Suprapubic skin (tissue), 4 donors: ENCODE data around the gene SLCO2A1. TPM values are rescaled to one million over a fixed set of nuclear protein-coding genes. Genes with fewer than 3 reads are reported as not detected.

ENCODE experiments used
- DNase-seq, 2 donors: peaks; one replicate each; pipeline ENCODE4 v3.0.0-alpha.2; 2019; ENCODE audit warnings: low spot score in 2 of 2
- H3K27ac ChIP-seq: fragments of 200-600 bp; sonication (generic); one replicate; pipeline ENCODE4 v1.5.1; 2019
- H3K27me3 ChIP-seq: fragments of 200-600 bp; sonication (generic); one replicate; pipeline ENCODE4 v1.5.1; 2019
- H3K36me3 ChIP-seq: fragments of 200-600 bp; sonication (generic); one replicate; pipeline ENCODE4 v1.5.1; 2019
- H3K4me1 ChIP-seq: fragments of 200-600 bp; sonication (generic); one replicate; pipeline ENCODE4 v1.5.1; 2019
- H3K4me3 ChIP-seq: fragments of 200-600 bp; sonication (generic); one replicate; pipeline ENCODE4 v1.5.1; 2019; ENCODE audit warnings: mild to moderate bottlenecking
- H3K9me3 ChIP-seq: fragments of 200-600 bp; sonication (generic); one replicate; pipeline ENCODE4 v1.5.1; 2019
- EP300 ChIP-seq: sonication (generic); formaldehyde crosslinking; IDR thresholded peaks from one replicate; pipeline ENCODE4 v1.6.1; 2017; ENCODE audit warnings: antibody characterized with exemption
- POLR2A ChIP-seq, 2 donors: fragments of 450-650 bp; IDR thresholded peaks; one replicate each; pipeline ENCODE4 v1.6.1; 2017; ENCODE audit warnings: antibody characterized with exemption in 2 of 2, mild to moderate bottlenecking in 2 of 2, moderate library complexity in 2 of 2
- POLR2AphosphoS5 ChIP-seq, 3 donors: sonication (generic); formaldehyde crosslinking; IDR thresholded peaks; one replicate each; pipeline ENCODE4 v1.6.1; 2017; ENCODE audit warnings: antibody characterized with exemption in 3 of 3
- WGBS: methylation state at CpG from one replicate; pipeline ENCODE4 v1.1.5; 2018; 5-methylcytosine and 5-hydroxymethylcytosine counted together
- total RNA-seq, 4 donors: library from RNA; depleted of rRNA; stranded (reverse); fragments of >200 nt; gene quantifications; one replicate each; pipeline ENCODE4 v1.1.0, GENCODE V29; 2016
- TF ChIP-seq, protein P1 (sequence below), 2 donors: fragments of 200-600 bp in 1 of 2; fragments of 450-650 bp in 1 of 2; sonication (generic) in 1 of 2; IDR thresholded peaks; one replicate each; pipeline ENCODE4 v1.5.1; 2016 to 2019; ENCODE audit warnings: antibody characterized with exemption in 2 of 2, mild to moderate bottlenecking in 1 of 2, moderate library complexity in 1 of 2

Gene SLCO2A1
- total RNA-seq, 4 donors from 2014 or later, result 25.0 to 38.7 (median 29.4) TPM

DNA sequence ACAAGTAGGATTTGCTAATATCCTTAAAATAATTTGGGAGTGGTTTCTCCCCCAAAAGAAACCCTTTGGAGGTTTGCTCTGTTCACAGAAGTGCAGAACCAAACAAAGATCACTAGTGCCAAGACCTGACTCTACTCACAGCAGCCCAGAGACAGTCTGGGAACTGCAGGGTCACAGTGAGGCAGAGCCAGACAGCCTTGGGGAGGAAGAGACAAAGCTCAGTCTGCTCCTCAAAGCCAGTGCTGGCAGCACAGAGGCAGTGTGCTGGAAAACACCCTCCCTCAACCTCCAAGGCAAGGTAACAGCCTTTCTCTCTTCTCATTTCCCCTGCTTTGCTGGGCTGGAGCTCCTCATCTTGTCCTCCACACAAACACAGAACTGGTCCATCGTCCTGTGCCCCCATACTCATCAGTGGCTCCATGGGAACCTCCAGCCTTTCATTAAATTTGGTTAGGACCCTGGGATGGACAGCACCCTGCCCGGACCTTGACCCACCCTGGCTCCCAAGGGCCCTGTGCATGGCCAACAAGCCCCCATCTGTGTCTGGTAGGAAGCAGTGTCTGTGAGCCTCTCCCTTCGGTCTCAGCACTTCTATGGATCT lies 146.6 kb downstream of the SLCO2A1 start:
- Histone ChIP-seq H3K4me1 (peaks cover 7% of the 10 kb centered on the region), H3K9me3 (no peaks in the 10 kb centered on the region), H3K27ac (no peak overlapping the region), H3K27me3 (no peaks in the 10 kb centered on the region), H3K36me3 (no peaks in the 10 kb centered on the region), H3K4me3 (no peak overlapping the region)
- 93% methylated on average over 3 of the region's 3 CpGs for WGBS
- TF ChIP-seq EP300 (no peak), POLR2AphosphoS5 (IDR thresholded peaks at IDR 0.05) (no peak), POLR2A (IDR thresholded peaks at IDR 0.05) (no peak)
- TF ChIP-seq, protein P1, sequence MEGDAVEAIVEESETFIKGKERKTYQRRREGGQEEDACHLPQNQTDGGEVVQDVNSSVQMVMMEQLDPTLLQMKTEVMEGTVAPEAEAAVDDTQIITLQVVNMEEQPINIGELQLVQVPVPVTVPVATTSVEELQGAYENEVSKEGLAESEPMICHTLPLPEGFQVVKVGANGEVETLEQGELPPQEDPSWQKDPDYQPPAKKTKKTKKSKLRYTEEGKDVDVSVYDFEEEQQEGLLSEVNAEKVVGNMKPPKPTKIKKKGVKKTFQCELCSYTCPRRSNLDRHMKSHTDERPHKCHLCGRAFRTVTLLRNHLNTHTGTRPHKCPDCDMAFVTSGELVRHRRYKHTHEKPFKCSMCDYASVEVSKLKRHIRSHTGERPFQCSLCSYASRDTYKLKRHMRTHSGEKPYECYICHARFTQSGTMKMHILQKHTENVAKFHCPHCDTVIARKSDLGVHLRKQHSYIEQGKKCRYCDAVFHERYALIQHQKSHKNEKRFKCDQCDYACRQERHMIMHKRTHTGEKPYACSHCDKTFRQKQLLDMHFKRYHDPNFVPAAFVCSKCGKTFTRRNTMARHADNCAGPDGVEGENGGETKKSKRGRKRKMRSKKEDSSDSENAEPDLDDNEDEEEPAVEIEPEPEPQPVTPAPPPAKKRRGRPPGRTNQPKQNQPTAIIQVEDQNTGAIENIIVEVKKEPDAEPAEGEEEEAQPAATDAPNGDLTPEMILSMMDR (IDR thresholded peaks at IDR 0.05), result no peak
- peak in 1 of 2 donors; percentile 35 for DNase-seq

DNA sequence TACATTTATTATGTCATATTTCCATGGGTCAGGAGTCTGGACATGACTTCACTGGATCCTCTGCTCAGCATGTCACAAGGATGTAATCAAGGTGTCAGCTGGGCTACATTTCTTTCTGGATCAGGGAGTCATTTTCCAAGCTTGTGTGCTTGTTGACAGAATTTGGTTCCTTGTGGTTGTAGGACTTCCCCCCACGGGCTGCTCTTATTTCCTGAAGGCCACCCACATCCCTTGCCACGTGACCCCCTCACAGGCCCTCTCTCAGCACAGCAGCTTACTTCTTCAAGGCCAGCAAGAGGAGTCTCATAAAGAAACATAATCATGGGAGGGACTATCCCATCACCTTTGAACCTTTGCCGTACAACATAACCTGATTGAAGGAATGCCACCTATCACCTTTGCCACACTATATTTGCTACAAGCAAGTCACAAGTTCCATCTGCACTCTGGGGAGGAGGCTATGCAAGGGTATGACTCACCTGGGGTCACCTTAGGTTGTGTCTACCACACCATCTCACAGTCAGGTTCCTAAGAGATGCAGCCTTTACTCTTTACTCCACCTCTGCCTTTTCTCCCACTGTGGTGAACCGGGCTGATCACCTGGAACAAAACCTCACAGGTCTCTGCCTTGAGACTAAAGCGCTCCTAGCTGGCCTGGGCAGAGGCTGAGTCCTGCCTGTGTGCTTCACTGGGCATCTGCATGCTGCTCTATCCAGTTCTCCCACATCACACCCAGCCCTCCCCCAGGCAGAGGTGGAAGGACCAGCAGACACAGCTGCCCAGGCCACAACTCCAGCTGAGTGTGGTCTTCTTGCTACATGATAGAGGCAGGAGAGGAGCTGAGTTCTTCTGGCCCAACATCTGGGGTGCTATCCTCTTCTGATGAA lies 147.5 kb downstream of the SLCO2A1 start:
- TF ChIP-seq POLR2AphosphoS5 (IDR thresholded peaks at IDR 0.05) (no peak), POLR2A (IDR thresholded peaks at IDR 0.05) (no peak), EP300 (no peak)
- TF ChIP-seq, protein P1 (IDR thresholded peaks at IDR 0.05), result no peak
- 92% methylated on average over 5 of the region's 5 CpGs for WGBS
- Histone ChIP-seq H3K4me1 (peaks cover 7% of the 10 kb centered on the region), H3K9me3 (no peaks in the 10 kb centered on the region), H3K4me3 (no peak overlapping the region), H3K36me3 (no peaks in the 10 kb centered on the region), H3K27ac (no peak overlapping the region), H3K27me3 (no peaks in the 10 kb centered on the region)
- peak in 1 of 2 donors; percentile 48 for DNase-seq

DNA sequence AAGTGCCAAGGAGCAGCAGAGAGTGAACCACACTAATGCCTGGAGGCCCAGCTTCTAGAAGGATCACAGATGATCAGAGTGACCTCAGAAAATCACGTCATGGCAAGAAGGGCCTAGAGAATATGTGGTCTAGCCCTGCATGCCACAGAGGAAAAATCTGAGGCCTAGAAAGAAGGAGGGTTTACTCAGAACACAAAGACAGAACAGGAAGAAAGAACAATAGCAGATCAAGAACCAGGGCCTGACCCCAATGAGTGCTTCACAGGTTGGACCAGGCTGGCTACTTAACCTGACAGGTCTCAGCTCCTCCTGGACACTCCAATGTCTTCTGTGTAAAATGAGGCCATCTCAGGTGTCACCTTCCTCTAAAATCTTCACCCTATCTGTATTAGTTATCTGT lies 148.2 kb downstream of the SLCO2A1 start:
- 83% methylated on average over 1 of the region's 1 CpG for WGBS
- Histone ChIP-seq H3K27ac (no peak overlapping the region), H3K4me1 (peaks cover 7% of the 10 kb centered on the region), H3K9me3 (no peaks in the 10 kb centered on the region), H3K4me3 (no peak overlapping the region), H3K27me3 (no peaks in the 10 kb centered on the region), H3K36me3 (no peaks in the 10 kb centered on the region)
- peak in 1 of 2 donors; percentile 24 for DNase-seq
- no peak for TF ChIP-seq EP300
- TF ChIP-seq, protein P1 (IDR thresholded peaks at IDR 0.05), result no peak
- no peak for TF ChIP-seq POLR2A (IDR thresholded peaks at IDR 0.05)
- no peak for TF ChIP-seq POLR2AphosphoS5 (IDR thresholded peaks at IDR 0.05)

DNA sequence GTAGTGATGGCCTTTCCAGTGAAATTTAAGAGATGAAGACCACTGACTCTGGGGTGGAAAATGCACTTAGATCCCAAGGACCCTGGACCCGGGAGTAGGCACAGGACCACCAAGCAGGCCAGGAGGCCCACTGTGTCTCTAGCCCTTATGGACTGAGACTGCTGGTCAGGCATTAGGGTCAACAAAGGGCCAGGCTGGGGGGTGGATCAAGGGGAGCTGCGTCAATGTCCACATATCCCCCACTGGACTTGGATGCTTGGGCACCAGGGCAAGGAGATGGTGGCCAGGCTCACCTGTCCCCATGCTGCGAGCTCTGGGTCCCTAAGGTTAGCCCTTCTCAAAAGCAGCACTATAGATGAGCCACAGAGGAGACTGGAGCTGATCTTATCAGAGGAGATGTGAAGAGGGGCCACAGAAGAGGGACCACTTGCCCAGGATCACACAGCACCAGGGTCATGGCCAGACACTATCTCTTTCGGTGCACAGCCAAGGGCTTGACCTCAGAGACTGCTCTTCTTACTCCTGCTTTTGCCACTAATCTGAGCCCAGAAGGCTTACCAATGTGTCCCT lies 148.8 kb downstream of the SLCO2A1 start:
- Histone ChIP-seq H3K4me3 (no peak overlapping the region), H3K27me3 (no peaks in the 10 kb centered on the region), H3K27ac (no peak overlapping the region), H3K4me1 (peaks cover 7% of the 10 kb centered on the region), H3K36me3 (no peaks in the 10 kb centered on the region), H3K9me3 (no peaks in the 10 kb centered on the region)
- no peak for TF ChIP-seq EP300
- TF ChIP-seq, protein P1 (IDR thresholded peaks at IDR 0.05), result no peak
- no peak for TF ChIP-seq POLR2AphosphoS5 (IDR thresholded peaks at IDR 0.05)
- peak in 1 of 2 donors; percentile 45 for DNase-seq
- WGBS, result 96% methylated on average over 4 of the region's 4 CpGs

DNA sequence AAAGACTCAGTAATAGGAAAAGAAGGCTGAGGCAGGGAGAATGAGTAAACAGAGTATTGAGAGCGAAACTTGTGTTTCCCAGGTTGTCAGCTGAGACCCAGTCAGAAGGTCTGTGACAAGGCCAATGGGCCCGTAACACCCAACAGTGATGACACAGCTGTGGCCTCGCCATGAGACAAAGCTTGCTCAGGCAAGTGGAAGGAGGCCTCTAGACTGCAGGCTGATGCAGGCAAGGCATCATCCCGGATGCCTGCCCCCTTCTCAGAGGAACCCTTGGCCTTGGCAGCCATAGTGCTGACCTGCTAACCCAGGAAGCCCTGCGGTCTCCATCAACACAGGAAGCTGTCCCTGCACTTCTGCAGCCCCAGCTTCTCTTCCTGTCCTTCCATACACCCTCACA lies 149.4 kb downstream of the SLCO2A1 start:
- Histone ChIP-seq H3K27me3 (no peaks in the 10 kb centered on the region), H3K4me1 (peaks cover 7% of the 10 kb centered on the region), H3K9me3 (no peaks in the 10 kb centered on the region), H3K36me3 (no peaks in the 10 kb centered on the region), H3K27ac (no peak overlapping the region), H3K4me3 (no peak overlapping the region)
- no peak for TF ChIP-seq EP300
- TF ChIP-seq, protein P1 (IDR thresholded peaks at IDR 0.05), result no peak
- TF ChIP-seq POLR2AphosphoS5 (IDR thresholded peaks at IDR 0.05), result no peak
- TF ChIP-seq POLR2A (IDR thresholded peaks at IDR 0.05), result no peak
- peak in 1 of 2 donors; percentile 47 for DNase-seq
- WGBS, result 91% methylated on average over 4 of the region's 5 CpGs
